HG02759 (cell line): ENCODE data around the gene POLN.

ENCODE experiments used
- ATAC-seq: cut with Tn5 transposase; IDR thresholded peaks from one replicate; pipeline ENCODE4 v1.9.1; 2021; ENCODE audit warnings: mild to moderate bottlenecking, moderate library complexity; ENCODE audit not compliant: unreplicated experiment

Gene POLN

GRCh38 chr4:2072971-2073807 lies 168.7 kb downstream of the POLN start:
- ATAC-seq, result no peak

DNA sequence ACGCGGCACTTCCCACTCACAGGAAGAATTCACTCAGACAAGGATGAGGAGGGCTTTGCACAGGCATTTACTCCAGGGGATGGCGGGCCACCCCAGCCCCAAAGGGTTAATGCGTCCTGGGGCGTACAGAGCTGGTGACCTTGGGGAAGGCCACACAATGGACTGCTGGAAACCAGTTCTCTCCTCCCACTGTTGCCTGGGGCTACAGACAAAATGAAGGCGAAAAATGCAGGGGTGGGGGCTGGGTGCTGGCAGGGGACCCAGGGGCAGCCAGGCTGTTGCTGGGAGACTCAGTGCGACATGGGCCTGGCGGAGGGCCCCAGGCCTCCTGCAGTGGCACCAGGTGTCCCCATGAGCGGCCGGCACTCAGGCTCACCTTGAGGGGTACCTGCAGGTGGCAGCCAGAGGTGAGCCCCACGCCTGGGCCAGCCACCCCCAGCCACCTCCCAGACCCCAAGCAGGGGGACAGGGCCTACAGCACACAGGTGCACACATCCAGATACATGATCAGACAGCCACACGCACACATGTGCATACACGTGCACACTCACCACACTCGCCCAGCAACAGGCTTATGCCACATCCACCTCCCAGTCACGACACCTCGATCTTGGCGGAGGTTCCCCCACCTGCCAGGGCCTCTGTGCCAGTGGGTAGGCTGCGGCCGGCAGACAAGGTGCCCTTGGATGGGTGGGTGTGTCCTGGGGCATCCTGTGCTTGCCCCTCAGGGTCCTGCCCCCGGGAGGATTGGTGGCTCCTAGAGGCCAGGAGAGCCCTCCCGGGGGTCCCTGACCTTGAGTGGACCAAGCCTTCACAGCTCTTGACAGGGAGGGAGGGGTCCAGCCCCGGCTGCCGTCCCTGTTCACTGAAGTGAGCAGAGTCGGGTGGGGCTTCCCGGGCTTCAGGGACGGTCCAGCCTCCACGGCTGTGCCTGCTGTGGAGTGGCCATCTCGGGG lies 169.7 kb downstream of the POLN start:
- no peak for ATAC-seq

GRCh38 chr4:2071252-2071911 lies 170.5 kb downstream of the POLN start:
- ATAC-seq, result no peak

- ATAC-seq, result no peak
Measured at GRCh38 chr4:2070421-2071251, 171.3 kb downstream of the POLN start.

- ATAC-seq, result no peak
Measured at GRCh38 chr4:2069986-2070385, 171.9 kb downstream of the POLN start.

DNA sequence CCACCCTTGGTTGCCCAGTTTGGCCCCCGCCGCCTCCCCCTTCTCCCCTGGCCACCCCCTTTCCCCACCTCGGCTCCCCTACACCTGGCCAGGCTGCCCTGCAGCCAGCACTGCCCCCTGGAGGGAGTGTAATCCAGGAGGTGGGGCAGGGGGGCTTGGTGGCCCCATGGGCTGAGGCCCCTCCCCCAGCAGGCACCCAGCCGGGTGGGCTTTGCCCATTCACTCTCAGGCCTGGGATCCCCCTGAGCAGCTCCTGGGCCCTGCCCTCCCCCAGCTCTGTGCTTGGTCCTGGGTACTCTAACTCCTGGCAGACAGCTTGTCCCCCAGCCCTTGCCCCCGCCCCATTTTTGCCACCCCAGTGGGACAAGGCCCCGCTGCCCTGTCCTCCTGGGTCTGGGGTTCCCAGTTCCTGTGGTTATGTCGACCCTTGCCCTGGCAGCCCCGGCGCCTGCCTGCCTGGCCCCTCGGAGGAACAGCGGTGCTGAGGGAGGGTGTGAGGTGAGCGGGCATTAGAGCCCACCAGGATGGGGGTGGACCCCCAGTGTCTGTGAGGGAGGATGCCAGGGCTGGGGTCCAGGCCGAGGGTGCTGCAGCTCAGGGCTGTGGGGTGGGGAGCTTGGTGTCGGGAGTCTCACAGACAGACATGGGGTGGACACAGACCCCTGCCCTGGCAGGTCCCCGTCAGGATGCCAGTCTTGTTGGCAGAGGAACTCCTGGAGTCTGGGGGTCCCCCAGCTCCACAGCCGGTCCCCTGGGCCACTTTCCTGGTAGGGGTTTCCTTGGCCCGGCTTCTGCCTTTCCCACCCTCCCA lies 172.6 kb downstream of the POLN start:
- ATAC-seq, result no peak

DNA sequence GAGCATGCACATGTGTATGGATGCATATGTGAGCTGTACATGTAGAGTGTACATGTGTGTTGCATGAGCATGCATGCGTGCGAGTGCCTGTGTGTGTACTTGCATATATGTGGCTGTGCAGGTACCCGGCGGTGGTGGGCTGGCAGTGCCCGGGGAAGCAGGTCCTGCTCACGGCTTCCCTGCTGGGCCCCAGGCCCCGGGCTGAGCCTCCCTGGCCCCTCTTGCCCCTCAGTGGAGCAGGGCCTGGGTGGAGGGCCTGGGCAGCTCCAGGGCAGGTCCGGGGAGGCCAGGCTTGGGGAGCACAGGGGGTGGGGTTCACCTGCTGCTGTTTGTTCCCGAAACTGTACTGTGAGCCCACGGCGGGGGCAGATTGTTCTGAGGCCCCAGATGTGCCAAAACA lies 173.4 kb downstream of the POLN start:
- ATAC-seq, result no peak

GRCh38 chr4:2068198-2068470 lies 173.8 kb downstream of the POLN start:
- no peak for ATAC-seq

GRCh38 chr4:2067446-2068197 lies 174.3 kb downstream of the POLN start:
- no peak for ATAC-seq

GRCh38 chr4:2066571-2067445 lies 175.1 kb downstream of the POLN start:
- no peak for ATAC-seq

GRCh38 chr4:2066011-2066551 lies 175.8 kb downstream of the POLN start:
- no peak for ATAC-seq

- no peak for ATAC-seq
Measured at GRCh38 chr4:2065106-2065930, 176.6 kb downstream of the POLN start.

DNA sequence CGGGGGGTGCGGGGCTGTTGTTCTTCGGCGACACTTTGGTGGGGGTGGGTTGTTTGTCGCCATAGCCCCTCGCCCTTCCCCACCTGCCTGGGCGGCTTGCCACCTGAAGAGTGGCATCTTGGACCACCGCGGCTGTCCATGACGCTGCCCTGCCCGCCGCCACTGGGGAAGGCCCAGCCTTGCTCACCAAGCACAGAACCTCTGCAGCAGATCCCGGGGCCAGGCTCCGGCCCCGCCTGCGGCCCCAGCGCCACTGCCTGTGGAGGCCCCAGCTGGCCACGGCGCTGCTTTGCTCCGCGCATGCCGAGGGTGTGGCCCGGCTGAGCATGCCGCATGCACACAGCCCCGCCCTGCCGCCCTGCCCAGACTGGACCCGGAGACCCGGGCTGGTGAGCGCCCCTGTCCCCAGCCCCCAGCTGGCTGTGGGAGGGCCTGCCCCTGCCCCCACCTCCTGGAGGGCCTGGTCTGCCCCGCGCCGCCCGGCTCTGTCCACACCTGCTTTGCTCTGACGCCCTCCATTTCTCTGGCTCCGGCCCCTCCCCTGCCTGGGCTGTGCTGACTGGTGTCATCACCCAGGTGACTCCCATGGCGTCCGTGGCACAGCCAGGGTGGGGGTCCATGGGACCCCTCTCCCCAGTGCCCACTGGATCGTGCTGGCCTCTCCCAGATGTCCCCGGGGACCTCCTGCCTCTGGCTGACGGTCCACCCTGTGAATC lies 177.5 kb downstream of the POLN start:
- ATAC-seq, result no peak

- no peak for ATAC-seq
Measured at GRCh38 chr4:2063557-2064275, 178.2 kb downstream of the POLN start.

DNA sequence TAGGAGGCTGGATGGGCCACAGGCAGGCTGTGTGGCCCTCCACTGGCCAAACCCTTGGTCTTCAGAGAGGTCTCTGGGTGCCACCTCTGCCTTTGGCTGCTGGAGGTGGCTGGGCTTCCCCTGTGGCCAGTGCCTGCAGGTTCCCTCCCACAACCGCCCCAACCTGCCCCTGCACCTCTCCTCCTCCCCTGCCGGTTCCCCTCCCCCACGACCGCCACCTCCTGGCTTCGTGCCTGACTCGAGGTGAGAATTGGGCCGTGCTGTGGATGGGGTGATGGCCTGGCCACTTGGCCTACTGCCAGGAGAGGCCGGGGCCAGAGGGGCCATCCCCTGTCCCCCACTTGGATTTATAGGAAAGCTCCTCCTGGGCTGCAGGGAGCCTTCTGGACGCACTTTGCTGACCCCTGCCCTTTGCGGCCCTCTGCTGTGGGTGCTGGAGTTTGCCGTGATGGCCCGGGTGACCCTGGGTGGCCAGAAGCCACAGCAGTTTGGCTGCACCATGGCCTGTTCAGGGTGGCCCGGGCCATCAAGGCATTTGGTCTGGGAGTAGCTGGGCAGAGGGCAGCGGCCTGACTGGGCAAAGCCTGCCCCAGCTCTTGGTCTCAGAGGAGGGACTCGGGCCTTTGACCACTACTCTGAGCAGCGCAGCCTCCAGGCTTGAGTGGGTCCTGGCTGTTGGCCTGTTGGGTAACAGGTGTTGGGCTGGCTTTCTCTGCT lies 179.0 kb downstream of the POLN start:
- no peak for ATAC-seq
